ENCODE results near the gene ARMC8. TPM values are rescaled to one million over a fixed set of nuclear protein-coding genes. Genes with fewer than 3 reads are reported as not detected.

ARMC8 gene
- polyA plus RNA-seq, 1 donor from 2014 or later: 90.6 TPM

DNA sequence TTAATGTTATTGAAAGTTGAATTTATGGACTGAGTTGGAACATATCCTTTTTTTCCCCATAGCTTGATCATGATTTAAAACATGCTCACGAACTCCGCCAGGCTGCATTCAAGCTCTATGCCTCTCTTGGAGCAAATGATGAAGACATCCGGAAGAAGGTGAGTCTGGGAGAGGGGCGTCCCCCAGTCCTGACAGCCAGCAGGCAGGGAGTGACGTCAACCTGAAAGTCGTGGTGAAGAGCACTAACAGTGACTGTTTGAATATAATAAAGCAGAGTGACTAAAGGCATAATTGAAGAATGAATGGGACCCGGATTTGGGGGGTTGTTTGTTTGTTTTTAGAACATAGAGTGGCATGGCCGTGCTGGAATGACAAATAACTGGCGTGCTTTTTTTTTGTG is 57.9 kb downstream of the ARMC8 start:
- TF ChIP-seq MXI1 (conservative IDR thresholded peaks at IDR 0.05; ENCODE audit: poor library complexity, severe bottlenecking) (no peak), EP300 (conservative IDR thresholded peaks at IDR 0.05; ENCODE audit: poor library complexity, severe bottlenecking) (no peak), POLR2AphosphoS5 (IDR thresholded peaks at IDR 0.05) (no peak), TAF1 (IDR thresholded peaks at IDR 0.05; ENCODE audit: low read depth) (no peak), RAD21 (conservative IDR thresholded peaks at IDR 0.05) (no peak), SMC3 (conservative IDR thresholded peaks at IDR 0.05; ENCODE audit: poor library complexity) (no peak), EZH2 (IDR thresholded peaks at IDR 0.05; ENCODE audit: borderline replicate concordance, insufficient read depth, low read length, poor library complexity, severe bottlenecking) (no peak)
- TF ChIP-seq, protein P1, sequence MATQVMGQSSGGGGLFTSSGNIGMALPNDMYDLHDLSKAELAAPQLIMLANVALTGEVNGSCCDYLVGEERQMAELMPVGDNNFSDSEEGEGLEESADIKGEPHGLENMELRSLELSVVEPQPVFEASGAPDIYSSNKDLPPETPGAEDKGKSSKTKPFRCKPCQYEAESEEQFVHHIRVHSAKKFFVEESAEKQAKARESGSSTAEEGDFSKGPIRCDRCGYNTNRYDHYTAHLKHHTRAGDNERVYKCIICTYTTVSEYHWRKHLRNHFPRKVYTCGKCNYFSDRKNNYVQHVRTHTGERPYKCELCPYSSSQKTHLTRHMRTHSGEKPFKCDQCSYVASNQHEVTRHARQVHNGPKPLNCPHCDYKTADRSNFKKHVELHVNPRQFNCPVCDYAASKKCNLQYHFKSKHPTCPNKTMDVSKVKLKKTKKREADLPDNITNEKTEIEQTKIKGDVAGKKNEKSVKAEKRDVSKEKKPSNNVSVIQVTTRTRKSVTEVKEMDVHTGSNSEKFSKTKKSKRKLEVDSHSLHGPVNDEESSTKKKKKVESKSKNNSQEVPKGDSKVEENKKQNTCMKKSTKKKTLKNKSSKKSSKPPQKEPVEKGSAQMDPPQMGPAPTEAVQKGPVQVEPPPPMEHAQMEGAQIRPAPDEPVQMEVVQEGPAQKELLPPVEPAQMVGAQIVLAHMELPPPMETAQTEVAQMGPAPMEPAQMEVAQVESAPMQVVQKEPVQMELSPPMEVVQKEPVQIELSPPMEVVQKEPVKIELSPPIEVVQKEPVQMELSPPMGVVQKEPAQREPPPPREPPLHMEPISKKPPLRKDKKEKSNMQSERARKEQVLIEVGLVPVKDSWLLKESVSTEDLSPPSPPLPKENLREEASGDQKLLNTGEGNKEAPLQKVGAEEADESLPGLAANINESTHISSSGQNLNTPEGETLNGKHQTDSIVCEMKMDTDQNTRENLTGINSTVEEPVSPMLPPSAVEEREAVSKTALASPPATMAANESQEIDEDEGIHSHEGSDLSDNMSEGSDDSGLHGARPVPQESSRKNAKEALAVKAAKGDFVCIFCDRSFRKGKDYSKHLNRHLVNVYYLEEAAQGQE (IDR thresholded peaks at IDR 0.05; ENCODE audit: borderline replicate concordance): no peak
- TF ChIP-seq, protein P2, sequence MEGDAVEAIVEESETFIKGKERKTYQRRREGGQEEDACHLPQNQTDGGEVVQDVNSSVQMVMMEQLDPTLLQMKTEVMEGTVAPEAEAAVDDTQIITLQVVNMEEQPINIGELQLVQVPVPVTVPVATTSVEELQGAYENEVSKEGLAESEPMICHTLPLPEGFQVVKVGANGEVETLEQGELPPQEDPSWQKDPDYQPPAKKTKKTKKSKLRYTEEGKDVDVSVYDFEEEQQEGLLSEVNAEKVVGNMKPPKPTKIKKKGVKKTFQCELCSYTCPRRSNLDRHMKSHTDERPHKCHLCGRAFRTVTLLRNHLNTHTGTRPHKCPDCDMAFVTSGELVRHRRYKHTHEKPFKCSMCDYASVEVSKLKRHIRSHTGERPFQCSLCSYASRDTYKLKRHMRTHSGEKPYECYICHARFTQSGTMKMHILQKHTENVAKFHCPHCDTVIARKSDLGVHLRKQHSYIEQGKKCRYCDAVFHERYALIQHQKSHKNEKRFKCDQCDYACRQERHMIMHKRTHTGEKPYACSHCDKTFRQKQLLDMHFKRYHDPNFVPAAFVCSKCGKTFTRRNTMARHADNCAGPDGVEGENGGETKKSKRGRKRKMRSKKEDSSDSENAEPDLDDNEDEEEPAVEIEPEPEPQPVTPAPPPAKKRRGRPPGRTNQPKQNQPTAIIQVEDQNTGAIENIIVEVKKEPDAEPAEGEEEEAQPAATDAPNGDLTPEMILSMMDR (IDR thresholded peaks at IDR 0.05; ENCODE audit: poor library complexity, severe bottlenecking): no peak
- Histone ChIP-seq H2AFZ (ENCODE audit: low read depth, low read length) (no peak overlapping the region), H3K27me3 (ENCODE audit: insufficient read depth, low read depth, low read length) (no peaks in the 10 kb centered on the region), H3K9me3 (ENCODE audit: low read length) (no peaks in the 10 kb centered on the region), H3K27ac (ENCODE audit: low read length) (no peak overlapping the region), H3K36me3 (ENCODE audit: insufficient read depth, low read length) (peaks cover 4% of the 10 kb centered on the region), H3K79me2 (replicated peaks; ENCODE audit: insufficient read depth, low read length) (no peaks in the 10 kb centered on the region), H3K9me2 (ENCODE audit: insufficient read depth, low read length) (no peaks in the 10 kb centered on the region), H3K4me2 (ENCODE audit: low read length) (no peak overlapping the region), H4K20me1 (ENCODE audit: insufficient read depth) (no peaks in the 10 kb centered on the region), H3K4me3 (ENCODE audit: low read length) (no peak overlapping the region), H3K9ac (ENCODE audit: low read length) (no peak overlapping the region), H3F3A (ENCODE audit: insufficient read depth, low read length, poor library complexity, severe bottlenecking) (no peaks in the 10 kb centered on the region)

DNA sequence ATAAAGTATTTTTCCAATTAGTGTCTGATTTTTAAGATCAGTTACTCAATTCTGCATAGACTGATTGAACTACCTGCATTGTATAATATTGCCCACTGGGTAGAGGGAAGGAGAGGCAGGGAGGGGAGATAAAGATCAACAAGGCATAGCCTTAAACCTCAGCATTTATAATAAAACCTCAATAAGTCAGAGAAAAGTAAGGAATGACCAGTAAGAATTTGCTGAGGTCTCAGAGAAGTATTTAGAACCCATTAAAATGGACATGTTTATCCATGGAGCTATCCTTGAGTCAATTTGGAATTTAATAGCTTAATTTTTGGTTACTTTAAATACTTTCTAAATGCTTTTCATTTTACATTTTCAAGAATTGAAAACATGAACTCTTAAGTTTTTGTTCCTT is 62.5 kb downstream of the ARMC8 start:
- Histone ChIP-seq H3K36me3 (ENCODE audit: insufficient read depth, low read length) (peaks cover 4% of the 10 kb centered on the region), H4K20me1 (ENCODE audit: insufficient read depth) (no peaks in the 10 kb centered on the region), H3K27me3 (ENCODE audit: insufficient read depth, low read depth, low read length) (no peaks in the 10 kb centered on the region), H3F3A (ENCODE audit: insufficient read depth, low read length, poor library complexity, severe bottlenecking) (no peaks in the 10 kb centered on the region), H2AFZ (ENCODE audit: low read depth, low read length) (no peak overlapping the region), H3K27ac (ENCODE audit: low read length) (no peak overlapping the region), H3K9ac (ENCODE audit: low read length) (no peak overlapping the region), H3K4me2 (ENCODE audit: low read length) (no peak overlapping the region), H3K79me2 (replicated peaks; ENCODE audit: insufficient read depth, low read length) (no peaks in the 10 kb centered on the region), H3K9me2 (ENCODE audit: insufficient read depth, low read length) (no peaks in the 10 kb centered on the region), H3K9me3 (ENCODE audit: low read length) (no peaks in the 10 kb centered on the region), H3K4me3 (ENCODE audit: low read length) (no peak overlapping the region)
- TF ChIP-seq POLR2AphosphoS5 (IDR thresholded peaks at IDR 0.05): no peak
- TF ChIP-seq, protein P1 (IDR thresholded peaks at IDR 0.05; ENCODE audit: borderline replicate concordance): no peak
- TF ChIP-seq EZH2 (IDR thresholded peaks at IDR 0.05; ENCODE audit: borderline replicate concordance, insufficient read depth, low read length, poor library complexity, severe bottlenecking): no peak
- no peak for TF ChIP-seq TAF1 (IDR thresholded peaks at IDR 0.05; ENCODE audit: low read depth)
- no peak for TF ChIP-seq MXI1 (conservative IDR thresholded peaks at IDR 0.05; ENCODE audit: poor library complexity, severe bottlenecking)
- no peak for TF ChIP-seq EP300 (conservative IDR thresholded peaks at IDR 0.05; ENCODE audit: poor library complexity, severe bottlenecking)
- TF ChIP-seq SMC3 (conservative IDR thresholded peaks at IDR 0.05; ENCODE audit: poor library complexity): no peak
- TF ChIP-seq, protein P2 (IDR thresholded peaks at IDR 0.05; ENCODE audit: poor library complexity, severe bottlenecking): no peak
- no peak for TF ChIP-seq RAD21 (conservative IDR thresholded peaks at IDR 0.05)
